HuH-7.5 (cell line): ENCODE results near the gene ADGRV1.

Experiments used
- DNase-seq: peaks from one replicate; pipeline ENCODE4 v3.0.0; 2011; ENCODE audit warnings: low spot score

ADGRV1 gene

GRCh38 chr5:91139572-91140200 lies 581.1 kb downstream of the ADGRV1 start:
- DNase-seq: no peak

- DNase-seq: no peak
Observed at GRCh38 chr5:91140657-91141056, 582.1 kb downstream of the ADGRV1 start.

GRCh38 chr5:91141642-91142041 lies 583.0 kb downstream of the ADGRV1 start:
- DNase-seq: no peak

- no peak for DNase-seq
Observed at GRCh38 chr5:91142386-91142785, 583.8 kb downstream of the ADGRV1 start.

GRCh38 chr5:91142819-91143218 lies 584.2 kb downstream of the ADGRV1 start:
- no peak for DNase-seq

- no peak for DNase-seq
Observed at GRCh38 chr5:91143840-91144239, 585.2 kb downstream of the ADGRV1 start.

GRCh38 chr5:91144491-91145332 lies 586.1 kb downstream of the ADGRV1 start:
- no peak for DNase-seq

- DNase-seq: no peak
Observed at GRCh38 chr5:91145333-91145620, 586.7 kb downstream of the ADGRV1 start.

- DNase-seq: no peak
Observed at GRCh38 chr5:91146230-91146629, 587.6 kb downstream of the ADGRV1 start.

- DNase-seq: no peak
Observed at GRCh38 chr5:91146905-91147600, 588.5 kb downstream of the ADGRV1 start.

- no peak for DNase-seq
Observed at GRCh38 chr5:91150234-91150633, 591.6 kb downstream of the ADGRV1 start.

GRCh38 chr5:91150636-91151035 lies 592.0 kb downstream of the ADGRV1 start:
- no peak for DNase-seq

GRCh38 chr5:91151947-91152346 lies 593.4 kb downstream of the ADGRV1 start:
- DNase-seq: no peak

- no peak for DNase-seq
Observed at GRCh38 chr5:91154338-91154737, 595.7 kb downstream of the ADGRV1 start.

GRCh38 chr5:91155274-91155673 lies 596.7 kb downstream of the ADGRV1 start:
- no peak for DNase-seq

GRCh38 chr5:91156242-91156641 lies 597.6 kb downstream of the ADGRV1 start:
- DNase-seq: no peak

- DNase-seq: no peak
Observed at GRCh38 chr5:91158011-91158410, 599.4 kb downstream of the ADGRV1 start.

- DNase-seq: no peak
Observed at GRCh38 chr5:91159647-91160046, 601.0 kb downstream of the ADGRV1 start.

GRCh38 chr5:91160714-91161285 lies 602.2 kb downstream of the ADGRV1 start:
- DNase-seq: no peak

GRCh38 chr5:91162534-91163381 lies 604.2 kb downstream of the ADGRV1 start:
- no peak for DNase-seq

GRCh38 chr5:91164424-91164823 lies 605.8 kb downstream of the ADGRV1 start:
- no peak for DNase-seq
